Stromal cell of bone marrow (primary cell): ENCODE measurements around the gene EXO5.
A peak's percentile ranks its signal among the peaks of the same experiment; 100 is the strongest.
"Not testable (repeated sequence)": the region's sequence is repeated elsewhere in the genome, so short reads cannot be mapped to it uniquely, and the experiment has no call there.

Experiments used
- DNase-seq: peaks from one replicate; pipeline ENCODE4 v3.0.0-alpha.2; 2012; ENCODE audit warnings: low read depth

Gene EXO5

GRCh38 chr1:40508375-40509341 is at the start of gene EXO5:
TSS of gene EXO5 (plus strand) at chr1:40508767. CDS start at chr1:40514545, 5,778 bp downstream.
- peak; percentile 68 for DNase-seq

GRCh38 chr1:40462956-40463590 is 45.5 kb upstream of the EXO5 start:
- no peak for DNase-seq

- no peak for DNase-seq
Observed at GRCh38 chr1:40469327-40469726, 39.2 kb upstream of the EXO5 start.

GRCh38 chr1:40475268-40475667 is 33.3 kb upstream of the EXO5 start:
- no peak for DNase-seq

GRCh38 chr1:40476924-40477677 is 31.5 kb upstream of the EXO5 start, which contains the start of gene ZFP69:
TSS of gene ZFP69 (plus strand) at chr1:40477290. CDS start at chr1:40479362, 2,072 bp downstream.
- peak; percentile 13 for DNase-seq

- no peak for DNase-seq
Observed at GRCh38 chr1:40477678-40478053, 30.9 kb upstream of the EXO5 start.

GRCh38 chr1:40478276-40478675 is 30.3 kb upstream of the EXO5 start:
- no peak for DNase-seq

GRCh38 chr1:40479156-40479555 is 29.4 kb upstream of the EXO5 start:
- no peak for DNase-seq

GRCh38 chr1:40495315-40495903 is 13.2 kb upstream of the EXO5 start:
- no peak for DNase-seq

GRCh38 chr1:40502651-40503050 is 5.9 kb upstream of the EXO5 start:
- not testable (repeated sequence) for DNase-seq

GRCh38 chr1:40507973-40508372 is 594 bp upstream of the EXO5 start:
- no peak for DNase-seq

- no peak for DNase-seq
Observed at GRCh38 chr1:40519517-40519916, 10.9 kb downstream of the EXO5 start.

- DNase-seq, result peak; percentile 9
Observed at GRCh38 chr1:40530735-40531380, 22.3 kb downstream of the EXO5 start.

- DNase-seq, result peak; percentile 91
Observed at GRCh38 chr1:40531381-40532061, 23.0 kb downstream of the EXO5 start, which contains the start of gene ZNF684. TSS of gene ZNF684 (plus strand) at chr1:40531637. CDS start at chr1:40533167, 1,530 bp downstream.

- no peak for DNase-seq
Observed at GRCh38 chr1:40532062-40532389, 23.5 kb downstream of the EXO5 start.

- DNase-seq, result peak; percentile 24
Observed at GRCh38 chr1:40532844-40533424, 24.4 kb downstream of the EXO5 start.

GRCh38 chr1:40534589-40534988 is 26.0 kb downstream of the EXO5 start:
- DNase-seq, result no peak

- no peak for DNase-seq
Observed at GRCh38 chr1:40535732-40536131, 27.2 kb downstream of the EXO5 start.

GRCh38 chr1:40539338-40539737 is 30.8 kb downstream of the EXO5 start:
- no peak for DNase-seq

- DNase-seq, result no peak
Observed at GRCh38 chr1:40546957-40547356, 38.4 kb downstream of the EXO5 start.

- DNase-seq, result no peak
Observed at GRCh38 chr1:40553017-40553416, 44.5 kb downstream of the EXO5 start.
